Right ventricle myocardium superior (tissue), 1 donor: ENCODE data around the gene CDK14. TPM values are rescaled to one million over a fixed set of nuclear protein-coding genes. Genes with fewer than 3 reads are reported as not detected.
"Not testable (repeated sequence)": the region's sequence is repeated elsewhere in the genome, so short reads cannot be mapped to it uniquely, and the experiment has no call there.

Source experiments
- ATAC-seq: fragments of 200-7000 bp; cut with Tn5 transposase; one replicate; pipeline ENCODE4 v1.9.1; 2020; ENCODE audit warnings: mild to moderate bottlenecking; ENCODE audit not compliant: poor library complexity
- DNase-seq: peaks from one replicate; pipeline ENCODE4 v3.0.0-alpha.2; 2020
- intact Hi-C: fragments of 100-400 bp; cut with DNase I; formaldehyde crosslinking; loops from one replicate; pipeline ENCODE4 v1.11.2; 2022
- total RNA-seq: library from RNA; stranded (reverse); fragmentation: NEBNext Ultra II Directional; extraction: Animal tissue kit (Norgen Biotek cat#: 25700); gene quantifications from one replicate; pipeline ENCODE4 v1.2.1, GENCODE V29; 2021
- donor health status: DM: no; HTN: yes; CAD: no; lungs with severe emphysema.

CDK14 gene
- total RNA-seq, 1 donor from 2014 or later: 24.2 TPM

DNA sequence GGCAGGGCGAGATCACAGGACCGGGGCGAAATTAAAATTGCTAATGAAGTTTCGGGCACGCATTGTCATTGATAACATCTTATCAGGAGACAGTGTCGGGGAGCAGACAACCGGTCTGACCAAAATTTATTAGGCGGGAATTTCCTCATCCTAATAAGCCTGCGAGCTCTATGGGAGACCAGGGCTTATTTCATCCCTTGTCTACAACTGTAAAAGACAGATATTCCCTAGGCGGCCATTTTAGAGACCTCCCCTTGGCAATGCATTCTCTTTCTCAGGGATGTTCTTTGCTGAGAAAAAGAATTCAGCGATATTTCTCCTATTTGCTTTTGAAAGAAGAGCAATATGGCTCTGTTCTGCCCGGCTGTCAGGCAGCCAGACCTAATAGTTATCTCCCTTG is 198.1 kb downstream of the CDK14 start:
- ATAC-seq, intact Hi-C loops, DNase-seq: not testable (repeated sequence)

- intact Hi-C loops: no loop called here
- DNase-seq: no peak
- ATAC-seq: no peak
These were observed 201.5 kb downstream of the CDK14 start for GRCh38 chr7:90797596-90797995.

GRCh38 chr7:90804370-90804769 is 208.2 kb downstream of the CDK14 start:
- DNase-seq (no peak), ATAC-seq (no peak)
- intact Hi-C loops: no loop called here

- ATAC-seq, DNase-seq, intact Hi-C loops: not testable (repeated sequence)
These were observed 219.4 kb downstream of the CDK14 start for GRCh38 chr7:90815552-90815951.

DNA sequence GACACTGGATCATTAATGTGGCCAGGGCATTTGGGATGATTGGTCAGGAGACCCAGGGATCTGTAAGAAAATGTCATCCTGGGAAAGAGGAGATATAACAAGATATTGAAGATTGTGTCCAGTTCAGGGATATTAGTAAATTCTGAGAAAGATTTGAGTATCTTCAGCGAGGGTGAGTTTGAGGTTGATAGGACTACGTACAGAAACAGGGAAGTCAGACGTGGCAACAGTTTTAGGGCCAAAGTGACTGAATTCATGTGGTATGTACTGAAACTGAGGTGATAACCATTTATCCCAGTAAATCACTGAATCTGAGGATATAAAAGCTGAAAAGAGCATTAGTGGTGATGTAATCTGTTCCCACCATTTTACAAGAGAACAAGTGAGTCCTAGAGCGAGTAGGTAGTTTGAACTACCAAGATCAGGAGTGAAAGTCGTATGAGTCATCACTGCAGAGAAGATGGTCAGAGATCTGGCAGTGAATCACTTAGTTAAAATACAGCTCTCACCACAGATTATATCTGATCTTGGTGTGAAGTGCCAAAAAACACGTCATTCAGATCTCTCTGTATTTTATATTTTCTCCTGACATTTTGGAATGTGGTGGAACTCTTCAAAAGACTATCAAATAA is 220.5 kb downstream of the CDK14 start:
- intact Hi-C loops: no loop called here
- ATAC-seq: peak; percentile 51

GRCh38 chr7:90817151-90817550 is 221.0 kb downstream of the CDK14 start:
- intact Hi-C loops: no loop called here

More for the DNA sequence above, 220.5 kb downstream of the CDK14 start:
- DNase-seq: no peak

GRCh38 chr7:90817846-90818245 is 221.7 kb downstream of the CDK14 start:
- DNase-seq (no peak), ATAC-seq (no peak)
- intact Hi-C loops: no loop called here

More at GRCh38 chr7:90817151-90817550, 221.0 kb downstream of the CDK14 start:
- ATAC-seq (no peak), DNase-seq (no peak)

DNA sequence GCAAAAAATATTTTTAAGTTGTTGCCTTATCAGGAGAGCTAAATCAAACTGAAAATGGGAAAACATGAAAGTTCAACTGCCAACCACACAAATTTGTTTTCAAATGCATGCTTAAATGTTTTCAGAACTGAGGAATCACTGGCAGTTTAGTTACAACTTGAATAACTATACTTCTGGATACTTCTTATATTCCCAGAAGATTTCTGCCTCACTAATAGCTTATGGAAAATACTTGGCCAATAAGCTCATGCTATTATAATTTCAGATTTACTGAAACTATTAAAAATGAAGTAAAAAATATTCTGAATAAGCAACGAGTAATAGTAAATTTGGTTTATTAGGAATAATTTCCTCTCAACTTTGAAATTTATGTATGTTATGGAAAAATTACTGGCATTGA is 222.2 kb downstream of the CDK14 start:
- intact Hi-C loops: no loop called here
- ATAC-seq (no peak), DNase-seq (no peak)

DNA sequence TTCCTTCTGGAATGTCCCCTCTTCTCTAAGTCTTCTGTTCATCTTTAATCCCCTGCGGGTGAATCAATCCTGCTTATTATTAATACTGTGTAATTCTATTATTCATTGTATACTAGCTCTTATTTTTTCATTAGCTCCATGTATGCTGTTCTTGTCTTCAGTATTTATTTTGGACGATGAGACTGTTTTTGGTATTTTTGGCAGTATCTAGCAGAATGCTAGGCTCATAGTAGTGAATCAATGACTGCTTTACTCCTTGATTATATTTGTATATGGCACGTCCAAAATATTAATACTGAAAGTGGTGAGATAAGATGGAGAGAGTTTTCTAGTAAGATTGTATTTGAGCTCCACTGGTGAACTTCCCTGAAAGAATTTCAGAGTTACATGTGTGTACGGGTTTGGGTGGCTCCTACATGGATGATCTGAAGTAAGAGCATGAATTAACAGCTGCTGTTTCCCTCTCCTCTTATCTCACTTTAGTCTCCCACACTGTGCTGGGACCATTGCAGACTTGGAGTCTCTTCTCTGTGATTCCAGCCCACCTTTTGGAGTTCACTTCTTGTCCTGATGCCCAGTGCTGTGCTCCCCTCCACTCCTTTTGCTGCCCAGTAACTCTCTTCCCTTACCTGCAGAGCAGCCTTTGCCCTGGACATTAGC is 226.0 kb downstream of the CDK14 start:
- DNase-seq (no peak), ATAC-seq (peak; percentile 23)
- intact Hi-C loops: no loop called here

GRCh38 chr7:90824386-90825307 is 228.5 kb downstream of the CDK14 start:
- ATAC-seq (no peak), DNase-seq (no peak)
- intact Hi-C loops: no loop called here

- no peak for DNase-seq
- intact Hi-C loops: no loop called here
- ATAC-seq: peak; percentile 67
These were observed 229.7 kb downstream of the CDK14 start for GRCh38 chr7:90825779-90826178.

DNA sequence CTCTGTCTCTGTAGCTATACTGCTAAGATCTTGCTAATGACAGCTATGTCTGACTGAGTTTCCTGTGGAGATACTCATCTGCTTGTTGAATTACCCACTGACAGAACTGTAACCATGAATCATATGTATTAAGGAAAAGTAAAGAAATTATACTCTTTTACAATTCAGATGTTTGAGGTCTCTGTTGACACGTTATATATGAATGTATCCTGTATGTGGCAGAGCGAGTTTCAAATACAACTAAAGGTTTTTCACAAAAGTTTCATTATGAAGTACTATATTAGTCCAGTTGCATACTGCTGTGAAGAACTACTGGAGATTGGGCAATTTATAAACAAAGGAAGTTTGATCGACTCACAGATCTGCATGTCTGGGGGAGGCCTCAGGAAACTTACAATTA is 232.5 kb downstream of the CDK14 start:
- no peak for ATAC-seq
- DNase-seq: no peak
- intact Hi-C loops: no loop called here

GRCh38 chr7:90830308-90830707 is 234.2 kb downstream of the CDK14 start:
- ATAC-seq: no peak
- no peak for DNase-seq
- intact Hi-C loops: no loop called here

- intact Hi-C loops: no loop called here
- DNase-seq (no peak), ATAC-seq (peak; percentile 57)
These were observed 236.6 kb downstream of the CDK14 start for GRCh38 chr7:90832726-90833125.

GRCh38 chr7:90833443-90833842 is 237.3 kb downstream of the CDK14 start:
- ATAC-seq: no peak
- intact Hi-C loops: no loop called here
- no peak for DNase-seq

GRCh38 chr7:90834771-90835170 is 238.7 kb downstream of the CDK14 start:
- intact Hi-C loops: no loop called here
- ATAC-seq (no peak), DNase-seq (no peak)

DNA sequence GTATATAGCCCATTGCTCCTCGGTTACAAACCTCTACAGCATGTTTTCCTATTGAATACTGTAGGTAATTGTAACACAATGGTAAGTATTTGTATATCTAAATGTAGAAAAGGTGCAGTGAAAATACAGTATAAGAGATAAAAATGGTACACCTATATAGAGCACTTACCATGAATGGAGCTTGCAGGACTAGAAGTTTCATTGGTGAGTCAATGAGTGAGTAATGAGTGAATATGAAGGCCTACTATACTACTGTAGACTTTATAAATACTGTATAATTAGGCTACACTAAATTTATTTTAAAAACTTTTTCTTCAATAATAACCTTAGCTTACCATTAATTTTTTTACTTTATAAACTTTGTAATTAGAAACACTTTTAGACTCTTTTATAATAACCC is 239.7 kb downstream of the CDK14 start:
- ATAC-seq: no peak
- no peak for DNase-seq
- intact Hi-C loops: no loop called here

- DNase-seq (no peak), ATAC-seq (no peak)
- intact Hi-C loops: no loop called here
These were observed 240.8 kb downstream of the CDK14 start for GRCh38 chr7:90836937-90837336.

DNA sequence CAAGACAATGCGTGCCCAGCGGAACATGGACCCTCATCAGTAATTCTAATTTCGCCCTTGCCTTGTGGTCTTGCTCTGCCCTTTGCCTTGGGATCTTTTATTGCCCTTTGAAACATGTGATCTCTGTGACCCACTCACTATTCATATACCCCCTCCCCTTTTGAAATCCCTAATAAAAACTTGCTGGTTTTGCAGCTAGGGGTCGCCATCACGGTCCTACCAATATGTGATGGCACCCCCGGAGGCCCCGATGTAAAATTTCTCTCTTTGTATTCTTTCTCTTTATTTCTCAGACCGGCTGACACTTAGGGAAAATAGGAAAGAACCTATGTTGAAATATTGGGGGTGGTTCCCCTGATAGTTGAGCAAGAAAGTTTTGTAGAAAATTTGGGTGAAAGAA is 242.7 kb downstream of the CDK14 start:
- ATAC-seq: no peak
- intact Hi-C loops: no loop called here
- DNase-seq: no peak

- ATAC-seq (no peak), DNase-seq (no peak)
- intact Hi-C loops: no loop called here
These were observed 243.2 kb downstream of the CDK14 start for GRCh38 chr7:90839316-90839715.
